Measurements from ENCODE around the gene GYPA.
"Not testable (repeated sequence)": the region's sequence is repeated elsewhere in the genome, so short reads cannot be mapped to it uniquely, and the experiment has no call there.

GYPA gene

GRCh38 chr4:144140594-144141295 lies at the start of gene GYPA:
TSS of gene GYPA (minus strand) at chr4:144140718. CDS start at chr4:144140635, 83 bp downstream.
- H3K36me3 Mint-ChIP-seq (ENCODE audit: low read depth); H3K4me1 Mint-ChIP-seq (ENCODE audit: low read depth); H3K27ac Mint-ChIP-seq; H3K9me3 Mint-ChIP-seq; DNase-seq; H3K4me3 Mint-ChIP-seq; H3K27me3 Mint-ChIP-seq: not testable (repeated sequence)

- peaks cover 22% of the 10 kb centered on the region for H3K27me3 Mint-ChIP-seq
- no peak for DNase-seq
- no peak overlapping the region for H3K27ac Mint-ChIP-seq
- H3K4me3 Mint-ChIP-seq: no peak overlapping the region
- H3K9me3 Mint-ChIP-seq: no peaks in the 10 kb centered on the region
- no peaks in the 10 kb centered on the region for H3K36me3 Mint-ChIP-seq (ENCODE audit: low read depth)
- no peaks in the 10 kb centered on the region for H3K4me1 Mint-ChIP-seq (ENCODE audit: low read depth)
These were observed 49.5 kb upstream of the GYPA start for GRCh38 chr4:144190009-144190408.

- Mint-ChIP-seq H3K27me3 (peaks cover 24% of the 10 kb centered on the region), H3K4me3 (no peak overlapping the region), H3K9me3 (no peaks in the 10 kb centered on the region), H3K36me3 (ENCODE audit: low read depth) (no peaks in the 10 kb centered on the region), H3K4me1 (ENCODE audit: low read depth) (no peaks in the 10 kb centered on the region), H3K27ac (no peak overlapping the region)
- DNase-seq: no peak
These were observed 48.6 kb upstream of the GYPA start for GRCh38 chr4:144189121-144189520.

- H3K4me3 Mint-ChIP-seq: no peak overlapping the region
- no peaks in the 10 kb centered on the region for H3K36me3 Mint-ChIP-seq (ENCODE audit: low read depth)
- no peaks in the 10 kb centered on the region for H3K4me1 Mint-ChIP-seq (ENCODE audit: low read depth)
- DNase-seq: no peak
- no peaks in the 10 kb centered on the region for H3K9me3 Mint-ChIP-seq
- H3K27me3 Mint-ChIP-seq: peaks cover 12% of the 10 kb centered on the region
- H3K27ac Mint-ChIP-seq: no peak overlapping the region
These were observed 44.6 kb upstream of the GYPA start for GRCh38 chr4:144185086-144185485.

GRCh38 chr4:144183165-144183564 lies 42.6 kb upstream of the GYPA start:
- no peaks in the 10 kb centered on the region for H3K9me3 Mint-ChIP-seq
- DNase-seq: no peak
- no peaks in the 10 kb centered on the region for H3K36me3 Mint-ChIP-seq (ENCODE audit: low read depth)
- H3K27ac Mint-ChIP-seq: no peak overlapping the region
- H3K4me3 Mint-ChIP-seq: no peak overlapping the region
- H3K27me3 Mint-ChIP-seq: peaks cover 8% of the 10 kb centered on the region
- peaks cover 5% of the 10 kb centered on the region for H3K4me1 Mint-ChIP-seq (ENCODE audit: low read depth)

GRCh38 chr4:144181391-144181790 lies 40.9 kb upstream of the GYPA start:
- Mint-ChIP-seq H3K36me3 (ENCODE audit: low read depth) (no peaks in the 10 kb centered on the region), H3K4me1 (ENCODE audit: low read depth) (peaks cover 5% of the 10 kb centered on the region), H3K4me3 (no peak overlapping the region), H3K9me3 (no peaks in the 10 kb centered on the region), H3K27ac (no peak overlapping the region), H3K27me3 (peaks cover 5% of the 10 kb centered on the region)
- no peak for DNase-seq

GRCh38 chr4:144179152-144179739 lies 38.7 kb upstream of the GYPA start:
- peaks cover 4% of the 10 kb centered on the region for H3K27me3 Mint-ChIP-seq
- H3K4me1 Mint-ChIP-seq (ENCODE audit: low read depth): peaks cover 17% of the 10 kb centered on the region
- no peak for DNase-seq
- H3K4me3 Mint-ChIP-seq: no peak overlapping the region
- no peak overlapping the region for H3K27ac Mint-ChIP-seq
- no peaks in the 10 kb centered on the region for H3K9me3 Mint-ChIP-seq
- no peaks in the 10 kb centered on the region for H3K36me3 Mint-ChIP-seq (ENCODE audit: low read depth)

GRCh38 chr4:144178414-144178813 lies 37.9 kb upstream of the GYPA start:
- Mint-ChIP-seq H3K27me3 (no peaks in the 10 kb centered on the region), H3K4me1 (ENCODE audit: low read depth) (peaks cover 20% of the 10 kb centered on the region), H3K4me3 (no peak overlapping the region), H3K27ac (no peak overlapping the region), H3K36me3 (ENCODE audit: low read depth) (no peaks in the 10 kb centered on the region), H3K9me3 (no peaks in the 10 kb centered on the region)
- no peak for DNase-seq

- Mint-ChIP-seq H3K4me1 (ENCODE audit: low read depth) (peaks cover 20% of the 10 kb centered on the region), H3K9me3 (no peaks in the 10 kb centered on the region)
- DNase-seq: no peak
These were observed 36.0 kb upstream of the GYPA start for GRCh38 chr4:144176476-144176875.

GRCh38 chr4:144174401-144175067 lies 34.0 kb upstream of the GYPA start:
- Mint-ChIP-seq H3K4me3 (peak overlapping the region; percentile 1), H3K9me3 (no peaks in the 10 kb centered on the region), H3K27ac (peak overlapping the region; percentile 84), H3K36me3 (ENCODE audit: low read depth) (no peaks in the 10 kb centered on the region), H3K4me1 (ENCODE audit: low read depth) (peaks cover 20% of the 10 kb centered on the region), H3K27me3 (peaks cover 6% of the 10 kb centered on the region)
- no peak for DNase-seq

More at GRCh38 chr4:144176476-144176875, 36.0 kb upstream of the GYPA start:
- Mint-ChIP-seq H3K36me3 (ENCODE audit: low read depth) (no peaks in the 10 kb centered on the region), H3K27me3 (no peaks in the 10 kb centered on the region), H3K4me3 (no peak overlapping the region), H3K27ac (no peak overlapping the region)

GRCh38 chr4:144171697-144172096 lies 31.2 kb upstream of the GYPA start:
- peaks cover 10% of the 10 kb centered on the region for H3K27me3 Mint-ChIP-seq
- no peaks in the 10 kb centered on the region for H3K9me3 Mint-ChIP-seq
- H3K4me1 Mint-ChIP-seq (ENCODE audit: low read depth): peaks cover 15% of the 10 kb centered on the region
- H3K4me3 Mint-ChIP-seq: no peak overlapping the region
- DNase-seq: no peak
- H3K36me3 Mint-ChIP-seq (ENCODE audit: low read depth): no peaks in the 10 kb centered on the region
- no peak overlapping the region for H3K27ac Mint-ChIP-seq

GRCh38 chr4:144169211-144169610 lies 28.7 kb upstream of the GYPA start:
- Mint-ChIP-seq H3K27me3 (peaks cover 10% of the 10 kb centered on the region), H3K27ac (no peak overlapping the region), H3K4me3 (no peak overlapping the region), H3K36me3 (ENCODE audit: low read depth) (no peaks in the 10 kb centered on the region), H3K9me3 (no peaks in the 10 kb centered on the region), H3K4me1 (ENCODE audit: low read depth) (peaks cover 3% of the 10 kb centered on the region)
- no peak for DNase-seq

- no peak overlapping the region for H3K27ac Mint-ChIP-seq
- H3K9me3 Mint-ChIP-seq: peaks cover 4% of the 10 kb centered on the region
- no peak for DNase-seq
- no peaks in the 10 kb centered on the region for H3K27me3 Mint-ChIP-seq
- no peaks in the 10 kb centered on the region for H3K4me1 Mint-ChIP-seq (ENCODE audit: low read depth)
- H3K4me3 Mint-ChIP-seq: no peak overlapping the region
- no peaks in the 10 kb centered on the region for H3K36me3 Mint-ChIP-seq (ENCODE audit: low read depth)
These were observed 13.5 kb upstream of the GYPA start for GRCh38 chr4:144154044-144154443.

GRCh38 chr4:144142690-144143326 lies 2.3 kb upstream of the GYPA start:
- not testable (repeated sequence) for H3K27me3 Mint-ChIP-seq; H3K4me1 Mint-ChIP-seq (ENCODE audit: low read depth); H3K4me3 Mint-ChIP-seq; DNase-seq; H3K27ac Mint-ChIP-seq; H3K36me3 Mint-ChIP-seq (ENCODE audit: low read depth); H3K9me3 Mint-ChIP-seq

GRCh38 chr4:144141493-144141892 lies 975 bp upstream of the GYPA start:
- Mint-ChIP-seq H3K4me3 (no peak overlapping the region), H3K36me3 (ENCODE audit: low read depth) (no peaks in the 10 kb centered on the region), H3K4me1 (ENCODE audit: low read depth) (no peaks in the 10 kb centered on the region), H3K27ac (no peak overlapping the region), H3K27me3 (peaks cover 6% of the 10 kb centered on the region), H3K9me3 (no peaks in the 10 kb centered on the region)
- DNase-seq: no peak
